H9 (cell line): ENCODE measurements around the gene BTNL3. TPM values are rescaled to one million over a fixed set of nuclear protein-coding genes. Genes with fewer than 3 reads are reported as not detected.

Source experiments
- DNase-seq: peaks from one replicate; pipeline ENCODE4 v3.0.0-alpha.2; 2017
- H2AFZ ChIP-seq: one replicate; pipeline ENCODE4 v1.6.1; 2013; ENCODE audit warnings: mild to moderate bottlenecking, low read length, control low read depth, moderate library complexity
- H2AK5ac ChIP-seq: 2 replicates; pipeline ENCODE4 v1.6.1; 2013; ENCODE audit warnings: low read length, control low read depth, mixed read lengths; ENCODE audit not compliant: insufficient read length
- H2BK120ac ChIP-seq: one replicate; pipeline ENCODE4 v1.6.1; 2013; ENCODE audit warnings: low read depth, mild to moderate bottlenecking, low read length, control low read depth, inconsistent platforms; ENCODE audit not compliant: poor library complexity, severe bottlenecking
- H2BK12ac ChIP-seq: 2 replicates; pipeline ENCODE4 v1.6.1; 2013; ENCODE audit warnings: low read length, control low read depth, mixed read lengths, low read depth; ENCODE audit not compliant: insufficient read length
- H2BK15ac ChIP-seq: 2 replicates; pipeline ENCODE4 v1.6.1; 2013; ENCODE audit warnings: low read depth, low read length, control low read depth
- H2BK20ac ChIP-seq: one replicate; pipeline ENCODE4 v1.6.1; 2013; ENCODE audit warnings: low read depth, mild to moderate bottlenecking, low read length, control low read depth, inconsistent platforms; ENCODE audit not compliant: poor library complexity, severe bottlenecking
- H2BK5ac ChIP-seq: 2 replicates; pipeline ENCODE4 v1.6.1; 2013; ENCODE audit warnings: low read length, control low read depth, mixed read lengths; ENCODE audit not compliant: insufficient read length
- H3K14ac ChIP-seq: 2 replicates; pipeline ENCODE4 v1.6.1; 2013; ENCODE audit warnings: low read length, control low read depth; ENCODE audit not compliant: insufficient read depth
- H3K18ac ChIP-seq: 2 replicates; pipeline ENCODE4 v1.6.1; 2013; ENCODE audit warnings: low read depth, mild to moderate bottlenecking, mixed read lengths, low read length, control low read depth; ENCODE audit not compliant: insufficient read length
- H3K23ac ChIP-seq: 2 replicates; pipeline ENCODE4 v1.6.1; 2013; ENCODE audit warnings: low read length, control low read depth, mixed read lengths, low read depth; ENCODE audit not compliant: insufficient read length
- H3K23me2 ChIP-seq: 2 replicates; pipeline ENCODE4 v1.6.1; 2013; ENCODE audit warnings: low read depth, mild to moderate bottlenecking, mixed read lengths, low read length, control low read depth; ENCODE audit not compliant: insufficient read length, poor library complexity, severe bottlenecking
- H3K27ac ChIP-seq: 2 replicates; pipeline ENCODE4 v1.5.1; 2013; ENCODE audit warnings: low read length, control low read depth, mixed read lengths, low read depth; ENCODE audit not compliant: insufficient read length
- H3K27me3 ChIP-seq: 2 replicates; pipeline ENCODE4 v1.6.1; 2013; ENCODE audit warnings: low read length, control low read depth, inconsistent platforms; ENCODE audit not compliant: insufficient read depth
- H3K4ac ChIP-seq: 2 replicates; pipeline ENCODE4 v1.6.1; 2013; ENCODE audit warnings: low read depth, mild to moderate bottlenecking, control low read depth, inconsistent platforms, low read length, moderate library complexity
- H3K4me1 ChIP-seq: 2 replicates; pipeline ENCODE4 v1.6.1; 2013; ENCODE audit warnings: low read length, control low read depth, inconsistent platforms; ENCODE audit not compliant: insufficient read depth
- H3K4me2 ChIP-seq: 2 replicates; pipeline ENCODE4 v1.6.1; 2013; ENCODE audit warnings: low read length, control low read depth, mixed read lengths; ENCODE audit not compliant: insufficient read length, insufficient read depth
- H3K56ac ChIP-seq: 2 replicates; pipeline ENCODE4 v1.6.1; 2013; ENCODE audit warnings: low read depth, mild to moderate bottlenecking, mixed read lengths, low read length, control low read depth; ENCODE audit not compliant: insufficient read length
- H3K79me1 ChIP-seq: 2 replicates; pipeline ENCODE4 v1.6.1; 2013; ENCODE audit warnings: low read depth, mild to moderate bottlenecking, moderate library complexity, low read length, control low read depth, inconsistent platforms; ENCODE audit not compliant: insufficient read depth, poor library complexity, severe bottlenecking
- H3K79me2 ChIP-seq: 2 replicates; pipeline ENCODE4 v1.6.1; 2013; ENCODE audit warnings: low read length, control low read depth, inconsistent platforms; ENCODE audit not compliant: insufficient read depth
- H3K9ac ChIP-seq: 2 replicates; pipeline ENCODE4 v1.6.1; 2013; ENCODE audit warnings: low read length, control low read depth, mixed read lengths; ENCODE audit not compliant: insufficient read length; ENCODE audit errors: extremely low read depth
- H3K9me3 ChIP-seq: one replicate; pipeline ENCODE4 v1.6.1; 2013; ENCODE audit warnings: low read depth, low read length, inconsistent platforms; ENCODE audit not compliant: control insufficient read depth
- H3T11ph ChIP-seq: one replicate; pipeline ENCODE4 v1.6.1; 2013; ENCODE audit warnings: mild to moderate bottlenecking, low read length, control low read depth, inconsistent platforms
- H4K20me1 ChIP-seq: one replicate; pipeline ENCODE4 v1.6.1; 2013; ENCODE audit not compliant: control insufficient read depth, insufficient read length, insufficient read depth
- H4K5ac ChIP-seq: 2 replicates; pipeline ENCODE4 v1.6.1; 2013; ENCODE audit warnings: low read depth, mild to moderate bottlenecking, mixed read lengths, low read length, control low read depth; ENCODE audit not compliant: insufficient read length
- H4K8ac ChIP-seq: replicated peaks from 2 replicates; pipeline ENCODE4 v1.6.1; 2013; ENCODE audit warnings: low read length, control low read depth, mixed read lengths, low read depth; ENCODE audit not compliant: insufficient read length
- H4K91ac ChIP-seq: 2 replicates; pipeline ENCODE4 v1.6.1; 2013; ENCODE audit warnings: low read depth, mild to moderate bottlenecking, moderate library complexity, mixed read lengths, low read length, control low read depth; ENCODE audit not compliant: insufficient read length
- H3K27ac Mint-ChIP-seq, 3 experiments: 2 replicates in 2 of 3; 3 replicates in 1 of 3; pipeline ENCODE4 v1.8.0; 2020 to 2021; ENCODE audit warnings: mixed read lengths in 3 of 3, mild to moderate bottlenecking in 1 of 3, moderate library complexity in 1 of 3
- H3K27me3 Mint-ChIP-seq: 2 replicates; pipeline ENCODE4 v1.8.0; 2021; ENCODE audit warnings: low read depth, mild to moderate bottlenecking, moderate library complexity, mixed read lengths
- H3K36me3 Mint-ChIP-seq, 3 experiments: 2 replicates in 2 of 3; 3 replicates in 1 of 3; pipeline ENCODE4 v1.8.0; 2020 to 2021; ENCODE audit warnings: low read depth in 3 of 3, mixed read lengths in 3 of 3; ENCODE audit not compliant: insufficient read depth in 1 of 3
- H3K4me1 Mint-ChIP-seq, 2 experiments: 2 replicates each; pipeline ENCODE4 v1.8.0; 2020; ENCODE audit warnings: mixed read lengths in 2 of 2
- H3K4me3 Mint-ChIP-seq, 2 experiments: 2 replicates in 1 of 2; 3 replicates in 1 of 2; pipeline ENCODE4 v1.8.0; 2020 to 2021; ENCODE audit warnings: mild to moderate bottlenecking in 2 of 2, mixed read lengths in 2 of 2, moderate library complexity in 1 of 2
- H3K9me3 Mint-ChIP-seq, 2 experiments: 2 replicates in 1 of 2; 3 replicates in 1 of 2; pipeline ENCODE4 v1.8.0; 2020; ENCODE audit warnings: mild to moderate bottlenecking in 2 of 2, mixed read lengths in 2 of 2, moderate library complexity in 1 of 2
- WGBS: extraction: QIAGEN DNeasy Blood & Tissue Kit; methylation state at CpG from one replicate; pipeline ENCODE4 v1.1.7; 2013; ENCODE audit warnings: missing lambda C conversion rate, low lambda C conversion rate, mixed read lengths; ENCODE audit not compliant: insufficient read length; ENCODE audit errors: extremely low coverage; 5-methylcytosine and 5-hydroxymethylcytosine counted together
- total RNA-seq: library from RNA; stranded (reverse); gene quantifications from 2 replicates; pipeline ENCODE4 v1.2.1, GENCODE V29; 2021
- TF ChIP-seq, protein P1 (sequence below): fragments of 200-600 bp; sonication (generic); conservative IDR thresholded peaks from 3 replicates; pipeline ENCODE4 v1.8.0; 2021; ENCODE audit warnings: antibody characterized with exemption, mild to moderate bottlenecking

The BTNL3 gene
- total RNA-seq, 1 experiment from 2014 or later: not detected

DNA sequence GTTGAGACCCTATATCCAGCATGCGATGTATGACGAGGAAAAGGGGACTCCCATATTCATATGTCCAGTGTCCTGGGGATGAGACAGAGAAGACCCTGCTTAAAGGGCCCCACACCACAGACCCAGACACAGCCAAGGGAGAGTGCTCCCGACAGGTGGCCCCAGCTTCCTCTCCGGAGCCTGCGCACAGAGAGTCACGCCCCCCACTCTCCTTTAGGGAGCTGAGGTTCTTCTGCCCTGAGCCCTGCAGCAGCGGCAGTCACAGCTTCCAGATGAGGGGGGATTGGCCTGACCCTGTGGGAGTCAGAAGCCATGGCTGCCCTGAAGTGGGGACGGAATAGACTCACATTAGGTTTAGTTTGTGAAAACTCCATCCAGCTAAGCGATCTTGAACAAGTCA is 17.1 kb downstream of the BTNL3 start:
- no CpG with 5 or more reads among the region's 9 CpGs for WGBS
- no peak overlapping the region for H4K5ac ChIP-seq
- no peak overlapping the region for H2BK15ac ChIP-seq
- no peak overlapping the region for H3K4ac ChIP-seq
- H4K20me1 ChIP-seq: no peaks in the 10 kb centered on the region
- H2BK12ac ChIP-seq: no peak overlapping the region
- no peak overlapping the region for H2BK5ac ChIP-seq
- H2AK5ac ChIP-seq: no peak overlapping the region
- H3K9ac ChIP-seq: no peak overlapping the region
- peaks cover 2 to 11% of the 10 kb centered on the region in 2 experiments; a peak in 4 of 5 replicates for H3K9me3 Mint-ChIP-seq
- no peaks in the 10 kb centered on the region for H3K27me3 ChIP-seq
- no peak overlapping the region for H3K4me2 ChIP-seq
- no peak overlapping the region for H3T11ph ChIP-seq
- H3K79me1 ChIP-seq: no peaks in the 10 kb centered on the region
- H4K91ac ChIP-seq: no peak overlapping the region
- no peak overlapping the region for H3K23ac ChIP-seq
- H3K23me2 ChIP-seq: no peaks in the 10 kb centered on the region
- H3K4me1 ChIP-seq: no peaks in the 10 kb centered on the region
- no peak overlapping the region for H3K27ac ChIP-seq
- no peak overlapping the region for H3K4me3 Mint-ChIP-seq
- H4K8ac ChIP-seq: no peak overlapping the region
- TF ChIP-seq, protein P1, sequence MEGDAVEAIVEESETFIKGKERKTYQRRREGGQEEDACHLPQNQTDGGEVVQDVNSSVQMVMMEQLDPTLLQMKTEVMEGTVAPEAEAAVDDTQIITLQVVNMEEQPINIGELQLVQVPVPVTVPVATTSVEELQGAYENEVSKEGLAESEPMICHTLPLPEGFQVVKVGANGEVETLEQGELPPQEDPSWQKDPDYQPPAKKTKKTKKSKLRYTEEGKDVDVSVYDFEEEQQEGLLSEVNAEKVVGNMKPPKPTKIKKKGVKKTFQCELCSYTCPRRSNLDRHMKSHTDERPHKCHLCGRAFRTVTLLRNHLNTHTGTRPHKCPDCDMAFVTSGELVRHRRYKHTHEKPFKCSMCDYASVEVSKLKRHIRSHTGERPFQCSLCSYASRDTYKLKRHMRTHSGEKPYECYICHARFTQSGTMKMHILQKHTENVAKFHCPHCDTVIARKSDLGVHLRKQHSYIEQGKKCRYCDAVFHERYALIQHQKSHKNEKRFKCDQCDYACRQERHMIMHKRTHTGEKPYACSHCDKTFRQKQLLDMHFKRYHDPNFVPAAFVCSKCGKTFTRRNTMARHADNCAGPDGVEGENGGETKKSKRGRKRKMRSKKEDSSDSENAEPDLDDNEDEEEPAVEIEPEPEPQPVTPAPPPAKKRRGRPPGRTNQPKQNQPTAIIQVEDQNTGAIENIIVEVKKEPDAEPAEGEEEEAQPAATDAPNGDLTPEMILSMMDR: no peak
- H3K9me3 ChIP-seq: no peaks in the 10 kb centered on the region
- no peak overlapping the region for H3K56ac ChIP-seq
- no peak overlapping the region for H2BK120ac ChIP-seq
- no peaks in the 10 kb centered on the region for H3K79me2 ChIP-seq
- H3K4me1 Mint-ChIP-seq: peaks cover 0 to 4% of the 10 kb centered on the region in 2 experiments; a peak in 2 of 4 replicates
- H3K27me3 Mint-ChIP-seq: peaks cover 3% of the 10 kb centered on the region; the same call in 1 of the 2 replicates
- H3K14ac ChIP-seq: no peak overlapping the region; the same call in 1 of the 2 replicates
- H3K18ac ChIP-seq: no peak overlapping the region
- no peak overlapping the region for H3K27ac Mint-ChIP-seq
- no peak overlapping the region for H2BK20ac ChIP-seq
- no peak overlapping the region for H2AFZ ChIP-seq
- no peaks in the 10 kb centered on the region for H3K36me3 Mint-ChIP-seq
- DNase-seq: no peak
